Fibroblast of lung (primary cell): ENCODE results near the gene FGF14. TPM values are rescaled to one million over a fixed set of nuclear protein-coding genes. Genes with fewer than 3 reads are reported as not detected.

Experiments
- DNase-seq, 2 donors: peaks; one replicate each; pipeline versions ENCODE4 v3.0.0 to v3.0.0-alpha.2; 2010; ENCODE audit warnings: low read depth in 2 of 2
- H2AFZ ChIP-seq: 2 replicates; pipeline ENCODE4 v1.5.1; 2012; ENCODE audit warnings: low read length, control low read depth, inconsistent platforms
- H3K27ac ChIP-seq: 2 replicates; pipeline ENCODE4 v1.5.1; 2011; ENCODE audit warnings: low read length, control low read depth; ENCODE audit not compliant: insufficient read depth
- H3K27me3 ChIP-seq: 2 replicates; pipeline ENCODE4 v1.5.1; 2011; ENCODE audit warnings: mild to moderate bottlenecking, low read length; ENCODE audit not compliant: control insufficient read depth, insufficient read depth
- H3K36me3 ChIP-seq: 2 replicates; pipeline ENCODE4 v1.5.1; 2011; ENCODE audit warnings: low read length; ENCODE audit not compliant: control insufficient read depth, insufficient read depth
- H3K4me1 ChIP-seq: 2 replicates; pipeline ENCODE4 v1.5.1; 2011; ENCODE audit warnings: low read length; ENCODE audit not compliant: control insufficient read depth, insufficient read depth; ENCODE audit errors: extremely low read depth
- H3K4me2 ChIP-seq: 2 replicates; pipeline ENCODE4 v1.5.1; 2011; ENCODE audit warnings: low read length, control low read depth; ENCODE audit not compliant: insufficient read depth; ENCODE audit errors: extremely low read depth
- H3K4me3 ChIP-seq, 4 experiments: fragments of 200-600 bp in 1 of 4; sonication (generic) in 1 of 4; replicated peaks in 1 of 4; 2 replicates each; pipeline ENCODE4 v1.5.1; 2011 to 2016; ENCODE audit warnings: low read length in 4 of 4, low read depth in 3 of 4, mild to moderate bottlenecking in 3 of 4, control low read depth in 2 of 4, inconsistent platforms in 1 of 4, mixed read lengths in 1 of 4; ENCODE audit not compliant: insufficient read depth in 1 of 4; ENCODE audit errors: control extremely low read depth in 1 of 4
- H3K79me2 ChIP-seq: 2 replicates; pipeline ENCODE4 v1.5.1; 2012; ENCODE audit warnings: mild to moderate bottlenecking, low read length, inconsistent platforms; ENCODE audit not compliant: control insufficient read depth, insufficient read depth
- H3K9ac ChIP-seq: 2 replicates; pipeline ENCODE4 v1.5.1; 2011; ENCODE audit warnings: mild to moderate bottlenecking, low read length, control low read depth; ENCODE audit not compliant: insufficient read depth
- H3K9me3 ChIP-seq: 2 replicates; pipeline ENCODE4 v1.5.1; 2012; ENCODE audit warnings: low read depth, low read length; ENCODE audit not compliant: control insufficient read depth, insufficient read depth
- H4K20me1 ChIP-seq: 2 replicates; pipeline ENCODE4 v1.5.1; 2011; ENCODE audit warnings: low read length; ENCODE audit not compliant: control insufficient read depth, insufficient read depth; ENCODE audit errors: extremely low read depth
- CTCF ChIP-seq, 2 donors: IDR thresholded peaks in 1 of 2; conservative IDR thresholded peaks in 1 of 2; 1 replicate in 1 of 2; 2 replicates in 1 of 2; pipeline ENCODE4 v1.5.1; 2011 to 2012; ENCODE audit warnings: low read length in 2 of 2, control low read depth in 1 of 2, inconsistent platforms in 1 of 2, low read depth in 1 of 2, mild to moderate bottlenecking in 1 of 2
- EZH2 ChIP-seq: IDR thresholded peaks from 2 replicates; pipeline ENCODE4 v1.5.1; 2012; ENCODE audit warnings: low read length, control low read depth, mild to moderate bottlenecking; ENCODE audit errors: missing control alignments
- polyA plus RNA-seq, 2 donors: library from polyadenylated mRNA; depleted of rRNA in 1 of 2; stranded (reverse) in 1 of 2; unstranded in 1 of 2; fragments of >200 nt; gene quantifications; 2 replicates each; pipeline ENCODE4 v1.2.1, GENCODE V29; 2011 to 2012; ENCODE audit warnings: missing spikeins in 1 of 2
- total RNA-seq: library from RNA; depleted of rRNA; stranded (reverse); fragments of >200 nt; gene quantifications from 2 replicates; pipeline ENCODE4 v1.2.1, GENCODE V29; 2014

FGF14 gene
- total and polyA plus RNA-seq, 2 donors (not counting 1 experiment from before 2014, with no cell fraction given) = 0.94 to 7.8 TPM

GRCh38 chr13:101707659-101708058 lies 694.2 kb downstream of the FGF14 start:
- Histone ChIP-seq H3K27me3 (no peaks in the 10 kb centered on the region), H3K79me2 (no peaks in the 10 kb centered on the region), H3K4me2 (no peak overlapping the region), H3K27ac (no peak overlapping the region), H3K36me3 (no peaks in the 10 kb centered on the region), H3K4me1 (peaks cover 10% of the 10 kb centered on the region), H3K9me3 (no peaks in the 10 kb centered on the region), H3K4me3 (no peak overlapping the region), H3K9ac (no peak overlapping the region), H2AFZ (no peak overlapping the region), H4K20me1 (no peaks in the 10 kb centered on the region)
- no peak for DNase-seq
- TF ChIP-seq EZH2 (no peak), CTCF (conservative IDR thresholded peaks at IDR 0.05 in 1 of 2, IDR thresholded peaks at IDR 0.05 in 1 of 2; ENCODE audit: low read depth in 1 of 2, low read length in 2 of 2) (no peak)

DNA sequence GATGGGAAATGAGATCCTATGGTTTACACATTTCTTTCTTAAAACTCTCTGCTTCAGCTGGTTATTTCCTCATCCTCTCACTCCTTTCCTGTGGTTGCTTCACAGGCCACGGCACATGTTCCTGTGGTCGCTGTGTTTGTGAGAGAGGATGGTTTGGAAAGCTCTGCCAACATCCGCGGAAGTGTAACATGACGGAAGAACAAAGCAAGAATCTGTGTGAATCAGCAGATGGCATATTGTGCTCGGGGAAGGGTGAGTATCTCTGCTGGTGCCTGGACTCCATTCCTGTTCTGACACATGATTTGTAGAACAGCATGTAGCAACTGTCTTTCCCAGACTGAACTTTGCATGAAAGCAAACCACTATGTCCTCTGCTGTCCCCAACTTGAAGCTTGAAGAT lies 695.2 kb downstream of the FGF14 start:
- Histone ChIP-seq H2AFZ (no peak overlapping the region), H4K20me1 (no peaks in the 10 kb centered on the region), H3K4me1 (peaks cover 10% of the 10 kb centered on the region), H3K9ac (no peak overlapping the region), H3K36me3 (no peaks in the 10 kb centered on the region), H3K79me2 (no peaks in the 10 kb centered on the region), H3K27ac (peak overlapping the region; percentile 26), H3K27me3 (no peaks in the 10 kb centered on the region), H3K4me3 (no peak overlapping the region), H3K4me2 (peak overlapping the region; percentile 37), H3K9me3 (no peaks in the 10 kb centered on the region)
- TF ChIP-seq CTCF (conservative IDR thresholded peaks at IDR 0.05 in 1 of 2, IDR thresholded peaks at IDR 0.05 in 1 of 2; ENCODE audit: low read depth in 1 of 2, low read length in 2 of 2) (no peak), EZH2 (no peak)
- DNase-seq = peak; percentile 80 to 99

DNA sequence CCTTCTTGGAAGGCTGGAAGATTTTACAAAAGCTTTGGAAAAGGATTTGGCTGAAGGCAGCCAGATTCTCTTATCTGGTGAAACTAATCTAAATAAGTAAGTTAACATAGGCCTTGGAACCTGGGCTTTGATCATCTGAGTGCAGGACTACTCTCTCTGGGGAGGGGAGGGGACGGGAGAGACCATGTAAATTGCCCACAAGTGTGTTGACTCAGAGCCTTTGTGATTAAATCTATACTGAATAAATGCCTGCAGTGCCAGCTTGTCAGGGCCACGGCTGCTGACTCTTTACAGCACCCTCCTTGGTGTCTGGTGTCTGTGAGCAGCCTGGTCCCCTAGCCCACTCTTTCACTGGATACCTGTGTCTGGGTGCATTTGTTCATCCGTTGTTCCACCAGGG lies 698.0 kb downstream of the FGF14 start:
- no peak overlapping the region for H3K9ac ChIP-seq
- no peaks in the 10 kb centered on the region for H3K9me3 ChIP-seq
- peaks cover 10% of the 10 kb centered on the region for H3K4me1 ChIP-seq
- no peak overlapping the region for H3K4me3 ChIP-seq
- no peak overlapping the region for H3K4me2 ChIP-seq
- TF ChIP-seq EZH2 = no peak
- TF ChIP-seq CTCF (conservative IDR thresholded peaks at IDR 0.05 in 1 of 2, IDR thresholded peaks at IDR 0.05 in 1 of 2; ENCODE audit: low read depth in 1 of 2, low read length in 2 of 2) = no peak
- H3K79me2 ChIP-seq = no peaks in the 10 kb centered on the region
- DNase-seq = no peak
- no peak overlapping the region for H2AFZ ChIP-seq
- no peaks in the 10 kb centered on the region for H3K36me3 ChIP-seq
- H3K27me3 ChIP-seq = no peaks in the 10 kb centered on the region
- H4K20me1 ChIP-seq = no peaks in the 10 kb centered on the region
- no peak overlapping the region for H3K27ac ChIP-seq
